GM10248 (cell line): ENCODE measurements around the gene MRC2.

ENCODE experiments used
- CTCF ChIA-PET: fragments of 300-600 bp; sonication (Branson Sonifier 250); formaldehyde crosslinking; extraction: SDS; loops from one replicate; lab custom pipeline; 2021; ENCODE audit warnings: antibody characterized with exemption; lab: Yijun Ruan, JAX
- POLR2A ChIA-PET: fragments of 350-650 bp; sonication (Branson Sonifier 250); formaldehyde crosslinking; extraction: SDS; loops from one replicate; lab custom pipeline; 2020; ENCODE audit warnings: antibody characterized with exemption; lab: Yijun Ruan, JAX
- DNase-seq: peaks from one replicate; pipeline ENCODE4 v3.0.0; 2012; ENCODE audit errors: extremely low spot score
- TF ChIP-seq, protein P1 (sequence below): IDR thresholded peaks from 2 replicates; pipeline ENCODE4 v1.5.1; 2012; ENCODE audit warnings: mild to moderate bottlenecking, low read depth; ENCODE audit errors: extremely low read depth, missing control alignments, control extremely low read depth

The MRC2 gene

DNA sequence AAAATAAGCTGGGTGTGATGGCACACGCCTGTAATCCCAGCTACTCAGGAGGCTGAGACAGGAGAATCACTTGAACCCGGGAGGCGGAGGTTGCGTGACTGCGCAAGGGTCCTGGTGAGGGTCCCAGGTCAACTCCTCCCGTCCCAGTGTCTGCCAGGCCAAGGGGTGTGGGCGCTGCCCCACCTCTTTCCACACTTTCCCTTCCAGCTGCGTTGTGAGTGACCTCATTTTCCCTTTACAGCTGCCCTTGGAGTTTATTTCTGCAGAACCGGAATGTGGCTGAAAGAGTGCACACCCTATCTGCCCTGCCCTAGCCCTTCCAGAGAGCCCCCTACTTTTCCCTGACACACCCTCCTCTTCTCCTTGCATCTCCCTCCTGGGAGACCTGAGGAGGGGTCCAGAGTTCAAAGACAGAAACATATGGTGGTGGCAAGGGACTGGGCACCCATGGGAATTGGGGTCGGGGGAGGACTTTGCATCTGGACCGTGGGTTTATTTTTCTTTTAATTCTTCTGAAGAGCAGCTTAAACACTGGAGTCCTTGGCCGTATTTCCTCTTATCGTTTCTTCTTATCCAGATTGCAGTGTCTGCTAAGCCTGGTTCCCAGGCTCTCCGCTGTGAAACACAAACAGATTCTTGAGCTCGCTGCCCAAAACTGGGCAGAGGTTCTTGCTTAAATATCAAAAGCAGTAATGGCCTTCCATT is 20.9 kb downstream of the MRC2 start:
- ChIA-PET CTCF (no interaction called here), POLR2A (no interaction called here)
- TF ChIP-seq, protein P1, sequence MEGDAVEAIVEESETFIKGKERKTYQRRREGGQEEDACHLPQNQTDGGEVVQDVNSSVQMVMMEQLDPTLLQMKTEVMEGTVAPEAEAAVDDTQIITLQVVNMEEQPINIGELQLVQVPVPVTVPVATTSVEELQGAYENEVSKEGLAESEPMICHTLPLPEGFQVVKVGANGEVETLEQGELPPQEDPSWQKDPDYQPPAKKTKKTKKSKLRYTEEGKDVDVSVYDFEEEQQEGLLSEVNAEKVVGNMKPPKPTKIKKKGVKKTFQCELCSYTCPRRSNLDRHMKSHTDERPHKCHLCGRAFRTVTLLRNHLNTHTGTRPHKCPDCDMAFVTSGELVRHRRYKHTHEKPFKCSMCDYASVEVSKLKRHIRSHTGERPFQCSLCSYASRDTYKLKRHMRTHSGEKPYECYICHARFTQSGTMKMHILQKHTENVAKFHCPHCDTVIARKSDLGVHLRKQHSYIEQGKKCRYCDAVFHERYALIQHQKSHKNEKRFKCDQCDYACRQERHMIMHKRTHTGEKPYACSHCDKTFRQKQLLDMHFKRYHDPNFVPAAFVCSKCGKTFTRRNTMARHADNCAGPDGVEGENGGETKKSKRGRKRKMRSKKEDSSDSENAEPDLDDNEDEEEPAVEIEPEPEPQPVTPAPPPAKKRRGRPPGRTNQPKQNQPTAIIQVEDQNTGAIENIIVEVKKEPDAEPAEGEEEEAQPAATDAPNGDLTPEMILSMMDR: no peak
- no peak for DNase-seq

DNA sequence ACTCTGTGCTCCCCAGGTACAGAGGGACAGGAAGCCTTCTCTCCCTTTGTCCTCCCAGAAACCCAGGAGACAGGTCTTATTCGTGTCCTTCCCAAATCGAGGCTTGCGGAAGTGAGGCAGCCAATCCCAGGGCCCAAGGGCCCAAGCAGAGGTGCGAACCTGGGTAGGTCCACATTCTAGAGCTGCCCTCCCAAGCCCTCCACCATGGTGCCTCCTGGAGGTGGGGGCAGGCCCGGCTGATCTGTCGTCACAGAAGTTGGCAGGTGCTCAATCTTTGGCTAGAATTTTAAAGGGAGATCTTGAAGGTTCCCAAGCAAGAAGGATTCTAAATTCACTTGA is 21.5 kb downstream of the MRC2 start:
- TF ChIP-seq, protein P1: no peak
- POLR2A ChIA-PET: no interaction called here
- CTCF ChIA-PET: no interaction called here
- no peak for DNase-seq

DNA sequence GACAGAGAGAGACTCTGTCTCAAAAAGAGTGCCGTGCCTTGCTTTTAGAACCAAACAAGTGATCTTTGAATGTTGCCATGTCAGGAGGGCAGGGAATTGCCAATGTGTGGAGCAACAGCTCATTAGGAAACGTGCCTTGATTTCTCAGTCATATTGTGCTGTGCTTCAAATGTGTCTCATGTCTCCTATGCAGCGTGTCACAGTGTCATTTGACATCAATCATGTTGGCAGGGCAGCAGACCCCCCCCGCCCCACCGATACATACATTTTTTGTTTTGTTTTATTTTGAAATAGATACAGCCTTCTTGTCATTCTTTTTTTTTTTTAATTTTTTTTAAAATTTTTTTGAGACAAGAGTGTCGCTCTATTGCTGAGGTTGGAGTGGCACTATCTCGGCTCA is 22.1 kb downstream of the MRC2 start:
- no peak for DNase-seq
- TF ChIP-seq, protein P1: no peak
- ChIA-PET CTCF (no interaction called here), POLR2A (no interaction called here)

GRCh38 chr17:62650587-62650986 is 23.1 kb downstream of the MRC2 start:
- DNase-seq: no peak
- POLR2A ChIA-PET: no interaction called here
- TF ChIP-seq, protein P1: no peak
- CTCF ChIA-PET: no interaction called here

- no peak for DNase-seq
- POLR2A ChIA-PET: interaction anchor here (0.5 kb wide), 1 partner anchor 198 kb away, joined by 3 read pairs; no protein-coding TSS in a partner anchor
- CTCF ChIA-PET: no interaction called here
- TF ChIP-seq, protein P1: no peak
These were observed 25.0 kb downstream of the MRC2 start for GRCh38 chr17:62652251-62653001.

DNA sequence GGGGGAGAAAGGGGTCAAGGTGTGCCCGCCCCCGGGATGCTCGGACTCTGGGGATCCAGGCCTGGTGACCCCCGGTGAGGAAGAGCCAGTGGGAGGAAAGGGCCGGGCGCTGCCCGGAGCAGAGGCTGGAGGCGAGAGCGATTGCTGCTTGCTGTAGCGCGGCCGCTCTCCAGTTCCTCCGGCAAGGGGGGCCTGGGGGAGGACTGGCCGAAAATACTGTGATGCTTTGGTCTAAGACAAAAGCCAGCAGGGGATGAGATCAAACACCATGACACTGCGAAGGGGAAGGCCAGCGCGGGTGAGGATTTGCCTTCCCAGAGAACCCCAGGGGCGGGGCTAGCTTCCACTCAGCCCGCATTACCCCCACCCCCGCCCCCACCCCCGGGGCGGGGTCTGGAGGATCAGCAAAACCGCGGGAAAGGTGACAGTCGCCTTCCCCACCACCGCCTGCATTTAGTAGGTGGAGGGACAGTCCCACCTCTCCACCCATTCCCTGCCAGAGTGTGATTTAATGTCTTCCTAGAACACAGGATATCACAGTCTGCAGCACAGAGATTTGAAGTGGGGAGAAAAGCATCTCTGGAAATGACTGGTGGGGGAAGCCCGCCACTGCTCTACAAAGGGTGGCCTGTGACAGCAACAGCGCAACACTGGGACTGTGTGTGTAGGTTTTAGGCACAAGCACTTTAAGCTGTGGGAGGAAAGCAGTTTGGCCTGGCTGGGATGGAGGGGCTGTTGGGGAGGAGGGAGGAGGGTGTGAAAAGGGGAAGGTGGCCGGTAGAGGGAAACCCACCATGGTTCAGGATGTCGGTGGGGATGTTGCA is 25.7 kb downstream of the MRC2 start:
- ChIA-PET CTCF (interaction anchor here (1.2 kb wide), 1 partner anchor 19 kb away, joined by 3 read pairs; no protein-coding TSS in a partner anchor), POLR2A (interaction anchor here (0.5 kb wide), 1 partner anchor 198 kb away, joined by 3 read pairs; no protein-coding TSS in a partner anchor)
- peak; percentile 87 for DNase-seq
- TF ChIP-seq, protein P1: no peak
